Measurements from ENCODE around the gene EVI2A. TPM values are rescaled to one million over a fixed set of nuclear protein-coding genes. Genes with fewer than 3 reads are reported as not detected.
A peak's percentile ranks its signal among the peaks of the same experiment; 100 is the strongest.

Gene EVI2A
- polyA plus RNA-seq, 3 donors: 121 to 138 (median 125) TPM

GRCh38 chr17:31308372-31309334 is 12.8 kb downstream of the EVI2A start:
- Histone ChIP-seq H3K36me3 (replicated peaks in 1 of 2; ENCODE audit: control insufficient read depth in 1 of 2, insufficient read depth in 2 of 2, low read length in 2 of 2) (peaks cover 37 to 44% of the 10 kb centered on the region in 2 donors), H3K9me3 (replicated peaks in 1 of 2; ENCODE audit: control insufficient read depth in 1 of 2, insufficient read depth in 1 of 2, low read length in 2 of 2) (no peaks in the 10 kb centered on the region), H3K79me2 (ENCODE audit: insufficient read depth, low read length) (peaks cover 100% of the 10 kb centered on the region), H3K4me1 (ENCODE audit: control insufficient read depth in 1 of 2, insufficient read depth in 2 of 2, low read length in 2 of 2) (peaks cover 27 to 53% of the 10 kb centered on the region in 2 donors), H2AFZ (ENCODE audit: insufficient read depth, low read depth, low read length, poor library complexity, severe bottlenecking) (no peak overlapping the region), H3K4me2 (replicated peaks; ENCODE audit: extremely low read depth, low read length, poor library complexity, severe bottlenecking) (peak overlapping the region; percentile 98), H3K9ac (ENCODE audit: insufficient read depth, low read length, poor library complexity, severe bottlenecking) (peak overlapping the region; percentile 88), H3K4me3 (replicated peaks in 1 of 3; ENCODE audit: low read depth in 2 of 3, low read length in 3 of 3) (peak overlapping the region; percentile 90 to 100 (median 96)), H3K27me3 (ENCODE audit: control insufficient read depth in 2 of 2, insufficient read depth in 2 of 2, low read length in 2 of 2) (no peaks in the 10 kb centered on the region), H3K27ac (ENCODE audit: low read depth in 1 of 2, low read length in 2 of 2) (peak overlapping the region; percentile 67 to 86), H4K20me1 (ENCODE audit: insufficient read depth, low read length) (peaks cover 63% of the 10 kb centered on the region)
- peaks cover 52 to 55% of the 10 kb centered on the region in 2 donors for H3K36me3 Mint-ChIP-seq
- TF ChIP-seq CTCF (IDR thresholded peaks at IDR 0.05): no peak
- peaks cover 50% of the 10 kb centered on the region for H3K4me1 Mint-ChIP-seq
- H3K27me3 Mint-ChIP-seq (ENCODE audit: low read depth in 3 of 3): no peaks in the 10 kb centered on the region
- DNase-seq: peak; percentile 65 to 83 (median 71)
- H3K4me3 Mint-ChIP-seq: peak overlapping the region; percentile 95
- intact Hi-C loops (cut with micrococcal nuclease): loop anchor here in 1 of 2 donors (10.0 kb wide), 1 partner anchor 484 kb away; the partner anchor contains the start of gene CRLF3
- WGBS (ENCODE audit: insufficient coverage): 13% methylated on average over 4 of the region's 5 CpGs
- H3K27ac Mint-ChIP-seq: peak overlapping the region; percentile 91 to 98 (median 96)
- H3K9me3 Mint-ChIP-seq: peaks cover 0 to 3% (median 0%) of the 10 kb centered on the region in 7 donors

GRCh38 chr17:31307640-31308039 is 13.8 kb downstream of the EVI2A start:
- no peak for TF ChIP-seq CTCF (IDR thresholded peaks at IDR 0.05)
- H4K20me1 ChIP-seq (ENCODE audit: insufficient read depth, low read length): peaks cover 68% of the 10 kb centered on the region
- Mint-ChIP-seq H3K4me1 (peaks cover 51% of the 10 kb centered on the region), H3K27ac (peak overlapping the region in 6 of 7 donors; percentile 32 to 98 (median 92)), H3K36me3 (peaks cover 63 to 66% of the 10 kb centered on the region in 2 donors), H3K27me3 (ENCODE audit: low read depth in 3 of 3) (no peaks in the 10 kb centered on the region), H3K9me3 (peaks cover 0 to 3% (median 0%) of the 10 kb centered on the region in 7 donors), H3K4me3 (peak overlapping the region; percentile 95)
- H3K79me2 ChIP-seq (ENCODE audit: insufficient read depth, low read length): peaks cover 100% of the 10 kb centered on the region
- DNase-seq: no peak
- WGBS (ENCODE audit: insufficient coverage): no CpG with 5 or more reads among the region's 1 CpG
- peak overlapping the region; percentile 98 for H3K4me2 ChIP-seq (replicated peaks; ENCODE audit: extremely low read depth, low read length, poor library complexity, severe bottlenecking)
- H3K4me3 ChIP-seq (replicated peaks in 1 of 3; ENCODE audit: low read depth in 2 of 3, low read length in 3 of 3): peak overlapping the region; percentile 90 to 100 (median 96)
- H2AFZ ChIP-seq (ENCODE audit: insufficient read depth, low read depth, low read length, poor library complexity, severe bottlenecking): no peak overlapping the region
- no peaks in the 10 kb centered on the region for H3K27me3 ChIP-seq (ENCODE audit: control insufficient read depth in 2 of 2, insufficient read depth in 2 of 2, low read length in 2 of 2)
- H3K9ac ChIP-seq (ENCODE audit: insufficient read depth, low read length, poor library complexity, severe bottlenecking): peak overlapping the region; percentile 88
- H3K9me3 ChIP-seq (replicated peaks in 1 of 2; ENCODE audit: control insufficient read depth in 1 of 2, insufficient read depth in 1 of 2, low read length in 2 of 2): no peaks in the 10 kb centered on the region
- peaks cover 45 to 54% of the 10 kb centered on the region in 2 donors for H3K36me3 ChIP-seq (replicated peaks in 1 of 2; ENCODE audit: control insufficient read depth in 1 of 2, insufficient read depth in 2 of 2, low read length in 2 of 2)
- intact Hi-C loops (cut with micrococcal nuclease): loop anchor here in 1 of 2 donors (10.0 kb wide), 1 partner anchor 483 kb away; the partner anchor contains the start of gene CRLF3
- peak overlapping the region; percentile 67 to 86 for H3K27ac ChIP-seq (ENCODE audit: low read depth in 1 of 2, low read length in 2 of 2)
- peaks cover 27 to 53% of the 10 kb centered on the region in 2 donors for H3K4me1 ChIP-seq (ENCODE audit: control insufficient read depth in 1 of 2, insufficient read depth in 2 of 2, low read length in 2 of 2)

Data from CD14-positive monocyte (primary cell).